GM12878 (cell line): ENCODE measurements around the gene HERC6. TPM values are rescaled to one million over a fixed set of nuclear protein-coding genes. Genes with fewer than 3 reads are reported as not detected.

Experiments
- CREM ChIP-seq: IDR thresholded peaks from 2 replicates; pipeline ENCODE4 v1.6.1; 2014; ENCODE audit warnings: antibody characterized with exemption, low read depth
- NBN ChIP-seq: fragments of 450-650 bp; IDR thresholded peaks from 2 replicates; pipeline ENCODE4 v1.6.1; 2016
- RAD21 ChIP-seq: IDR thresholded peaks from 2 replicates; pipeline ENCODE4 v1.6.1; 2011; ENCODE audit warnings: mild to moderate bottlenecking, low read depth, low read length, moderate library complexity; ENCODE audit not compliant: insufficient read depth
- RB1 ChIP-seq: fragments of 450-650 bp; formaldehyde crosslinking; IDR thresholded peaks from 2 replicates; pipeline ENCODE4 v1.6.1; 2017; ENCODE audit warnings: mild to moderate bottlenecking, borderline replicate concordance
- RUNX3 ChIP-seq: IDR thresholded peaks from 2 replicates; pipeline ENCODE4 v1.6.1; 2012; ENCODE audit warnings: low read length, inconsistent platforms
- TAF1 ChIP-seq: IDR thresholded peaks from 2 replicates; pipeline ENCODE4 v1.6.1; 2011; ENCODE audit warnings: mild to moderate bottlenecking, low read depth, low read length, borderline replicate concordance
- TCF12 ChIP-seq: IDR thresholded peaks from 2 replicates; pipeline ENCODE4 v1.6.1; 2011; ENCODE audit warnings: low read depth, mild to moderate bottlenecking, low read length
- YBX1 ChIP-seq: fragments of 450-650 bp; IDR thresholded peaks from 2 replicates; pipeline ENCODE4 v1.6.1; 2016; ENCODE audit warnings: antibody characterized with exemption
- ZBED1 ChIP-seq: IDR thresholded peaks from 2 replicates; pipeline ENCODE4 v1.6.1; 2016; ENCODE audit warnings: borderline replicate concordance
- polyA plus RNA-seq, 11 experiments: library from polyadenylated mRNA; depleted of rRNA in 4 of 11; unstranded in 6 of 11; stranded (reverse) in 5 of 11; fragments of >200 nt; fragmentation: Nextera tagmentation in 4 of 11; fragmentation: Illumina TruSeq in 1 of 11; extraction: Ambion mirVana in 4 of 11; extraction: Trizol in 1 of 11; gene quantifications; 1 replicate in 1 of 11; 2 replicates in 10 of 11; pipeline versions ENCODE4 v1.2.1 to v1.2.3, GENCODE V29; 2011 to 2016; ENCODE audit warnings: inconsistent platforms in 2 of 11, missing spikeins in 2 of 11, low read depth in 1 of 11
- total RNA-seq, 4 experiments: library from RNA; depleted of rRNA in 3 of 4; stranded (reverse); fragments of >200 nt in 3 of 4; fragmentation: Illumina TruSeq in 1 of 4; extraction: Trizol in 1 of 4; gene quantifications; 2 replicates each; pipeline versions ENCODE4 v1.2.1 to v1.2.3, GENCODE V29; 2013 to 2021
- TF ChIP-seq, protein P1 (sequence below): IDR thresholded peaks from 2 replicates; pipeline ENCODE4 v1.6.1; 2011; ENCODE audit warnings: mild to moderate bottlenecking, low read depth, low read length, moderate library complexity; ENCODE audit not compliant: insufficient replicate concordance
- TF ChIP-seq, protein P2 (sequence below): fragments of 450-650 bp; IDR thresholded peaks from 2 replicates; pipeline ENCODE4 v1.6.1; 2017; ENCODE audit warnings: mild to moderate bottlenecking, low read depth, inconsistent platforms; ENCODE audit not compliant: poor library complexity, severe bottlenecking
- TF ChIP-seq, protein P3 (sequence below): IDR thresholded peaks from 2 replicates; pipeline ENCODE4 v1.6.1; 2012; ENCODE audit warnings: low read depth, low read length, improper control_type of control experiment
- TF ChIP-seq, protein P4 (sequence below): fragments of 450-650 bp; formaldehyde crosslinking; IDR thresholded peaks from 2 replicates; pipeline ENCODE4 v1.4.0; 2022; ENCODE audit warnings: mild to moderate bottlenecking, moderate library complexity
- TF ChIP-seq, protein P5 (sequence below): fragments of 450-650 bp; IDR thresholded peaks from 2 replicates; pipeline ENCODE4 v1.6.1; 2017; ENCODE audit warnings: low read depth, mild to moderate bottlenecking, moderate library complexity

HERC6 gene
- total and polyA plus RNA-seq, 10 of the 15 experiments (the other 5 are each of a cell fraction or from before 2014, with no cell fraction given) = 1.7 to 26.4 (median 5.9) TPM

DNA sequence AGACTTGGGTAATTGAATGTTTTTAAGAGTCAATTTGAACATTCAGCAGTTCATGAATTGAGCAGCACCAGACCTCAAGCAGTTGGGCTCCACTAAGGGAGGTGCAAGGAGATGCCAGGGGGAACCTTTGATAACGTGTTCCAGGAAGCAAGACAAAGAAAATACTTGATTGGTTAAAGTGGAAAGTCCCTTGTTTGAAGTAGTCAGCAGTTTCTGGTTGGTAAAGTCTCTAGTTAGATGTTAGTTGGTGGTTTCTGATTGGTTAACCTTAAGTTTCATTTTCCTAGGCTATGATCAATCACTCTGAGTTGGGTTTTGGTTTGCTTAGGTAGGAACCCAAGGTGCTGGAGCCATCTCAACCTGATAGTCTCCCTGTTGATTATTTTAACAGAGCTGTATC is 4.0 kb downstream of the HERC6 start (continued):
- TF ChIP-seq, protein P1, sequence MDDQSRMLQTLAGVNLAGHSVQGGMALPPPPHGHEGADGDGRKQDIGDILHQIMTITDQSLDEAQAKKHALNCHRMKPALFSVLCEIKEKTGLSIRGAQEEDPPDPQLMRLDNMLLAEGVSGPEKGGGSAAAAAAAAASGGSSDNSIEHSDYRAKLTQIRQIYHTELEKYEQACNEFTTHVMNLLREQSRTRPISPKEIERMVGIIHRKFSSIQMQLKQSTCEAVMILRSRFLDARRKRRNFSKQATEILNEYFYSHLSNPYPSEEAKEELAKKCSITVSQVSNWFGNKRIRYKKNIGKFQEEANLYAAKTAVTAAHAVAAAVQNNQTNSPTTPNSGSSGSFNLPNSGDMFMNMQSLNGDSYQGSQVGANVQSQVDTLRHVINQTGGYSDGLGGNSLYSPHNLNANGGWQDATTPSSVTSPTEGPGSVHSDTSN = no peak
- TF ChIP-seq RB1 (no peak), TAF1 (no peak), ZBED1 (no peak), YBX1 (no peak), CREM (no peak), RUNX3 (peak; percentile 66), NBN (peak; percentile 17; the same call in 1 of the 2 replicates), RAD21 (no peak), TCF12 (no peak)
- TF ChIP-seq, protein P2, sequence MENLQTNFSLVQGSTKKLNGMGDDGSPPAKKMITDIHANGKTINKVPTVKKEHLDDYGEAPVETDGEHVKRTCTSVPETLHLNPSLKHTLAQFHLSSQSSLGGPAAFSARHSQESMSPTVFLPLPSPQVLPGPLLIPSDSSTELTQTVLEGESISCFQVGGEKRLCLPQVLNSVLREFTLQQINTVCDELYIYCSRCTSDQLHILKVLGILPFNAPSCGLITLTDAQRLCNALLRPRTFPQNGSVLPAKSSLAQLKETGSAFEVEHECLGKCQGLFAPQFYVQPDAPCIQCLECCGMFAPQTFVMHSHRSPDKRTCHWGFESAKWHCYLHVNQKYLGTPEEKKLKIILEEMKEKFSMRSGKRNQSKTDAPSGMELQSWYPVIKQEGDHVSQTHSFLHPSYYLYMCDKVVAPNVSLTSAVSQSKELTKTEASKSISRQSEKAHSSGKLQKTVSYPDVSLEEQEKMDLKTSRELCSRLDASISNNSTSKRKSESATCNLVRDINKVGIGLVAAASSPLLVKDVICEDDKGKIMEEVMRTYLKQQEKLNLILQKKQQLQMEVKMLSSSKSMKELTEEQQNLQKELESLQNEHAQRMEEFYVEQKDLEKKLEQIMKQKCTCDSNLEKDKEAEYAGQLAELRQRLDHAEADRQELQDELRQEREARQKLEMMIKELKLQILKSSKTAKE = no peak
- TF ChIP-seq, protein P3, sequence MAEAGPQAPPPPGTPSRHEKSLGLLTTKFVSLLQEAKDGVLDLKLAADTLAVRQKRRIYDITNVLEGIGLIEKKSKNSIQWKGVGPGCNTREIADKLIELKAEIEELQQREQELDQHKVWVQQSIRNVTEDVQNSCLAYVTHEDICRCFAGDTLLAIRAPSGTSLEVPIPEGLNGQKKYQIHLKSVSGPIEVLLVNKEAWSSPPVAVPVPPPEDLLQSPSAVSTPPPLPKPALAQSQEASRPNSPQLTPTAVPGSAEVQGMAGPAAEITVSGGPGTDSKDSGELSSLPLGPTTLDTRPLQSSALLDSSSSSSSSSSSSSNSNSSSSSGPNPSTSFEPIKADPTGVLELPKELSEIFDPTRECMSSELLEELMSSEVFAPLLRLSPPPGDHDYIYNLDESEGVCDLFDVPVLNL = no peak
- TF ChIP-seq, protein P4, sequence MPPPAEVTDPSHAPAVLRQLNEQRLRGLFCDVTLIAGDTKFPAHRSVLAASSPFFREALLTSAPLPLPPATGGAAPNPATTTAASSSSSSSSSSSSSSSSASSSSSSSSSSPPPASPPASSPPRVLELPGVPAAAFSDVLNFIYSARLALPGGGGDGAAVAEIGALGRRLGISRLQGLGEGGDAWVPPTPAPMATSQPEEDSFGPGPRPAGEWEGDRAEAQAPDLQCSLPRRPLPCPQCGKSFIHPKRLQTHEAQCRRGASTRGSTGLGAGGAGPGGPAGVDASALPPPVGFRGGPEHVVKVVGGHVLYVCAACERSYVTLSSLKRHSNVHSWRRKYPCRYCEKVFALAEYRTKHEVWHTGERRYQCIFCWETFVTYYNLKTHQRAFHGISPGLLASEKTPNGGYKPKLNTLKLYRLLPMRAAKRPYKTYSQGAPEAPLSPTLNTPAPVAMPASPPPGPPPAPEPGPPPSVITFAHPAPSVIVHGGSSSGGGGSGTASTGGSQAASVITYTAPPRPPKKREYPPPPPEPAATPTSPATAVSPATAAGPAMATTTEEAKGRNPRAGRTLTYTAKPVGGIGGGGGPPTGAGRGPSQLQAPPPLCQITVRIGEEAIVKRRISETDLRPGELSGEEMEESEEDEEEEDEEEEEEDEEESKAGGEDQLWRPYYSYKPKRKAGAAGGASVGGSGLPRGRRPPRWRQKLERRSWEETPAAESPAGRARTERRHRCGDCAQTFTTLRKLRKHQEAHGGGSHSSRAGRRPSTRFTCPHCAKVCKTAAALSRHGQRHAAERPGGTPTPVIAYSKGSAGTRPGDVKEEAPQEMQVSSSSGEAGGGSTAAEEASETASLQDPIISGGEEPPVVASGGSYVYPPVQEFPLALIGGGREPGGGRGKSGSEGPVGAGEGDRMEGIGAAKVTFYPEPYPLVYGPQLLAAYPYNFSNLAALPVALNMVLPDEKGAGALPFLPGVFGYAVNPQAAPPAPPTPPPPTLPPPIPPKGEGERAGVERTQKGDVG (CRISPR knock-in tag) = no peak
- TF ChIP-seq, protein P5, sequence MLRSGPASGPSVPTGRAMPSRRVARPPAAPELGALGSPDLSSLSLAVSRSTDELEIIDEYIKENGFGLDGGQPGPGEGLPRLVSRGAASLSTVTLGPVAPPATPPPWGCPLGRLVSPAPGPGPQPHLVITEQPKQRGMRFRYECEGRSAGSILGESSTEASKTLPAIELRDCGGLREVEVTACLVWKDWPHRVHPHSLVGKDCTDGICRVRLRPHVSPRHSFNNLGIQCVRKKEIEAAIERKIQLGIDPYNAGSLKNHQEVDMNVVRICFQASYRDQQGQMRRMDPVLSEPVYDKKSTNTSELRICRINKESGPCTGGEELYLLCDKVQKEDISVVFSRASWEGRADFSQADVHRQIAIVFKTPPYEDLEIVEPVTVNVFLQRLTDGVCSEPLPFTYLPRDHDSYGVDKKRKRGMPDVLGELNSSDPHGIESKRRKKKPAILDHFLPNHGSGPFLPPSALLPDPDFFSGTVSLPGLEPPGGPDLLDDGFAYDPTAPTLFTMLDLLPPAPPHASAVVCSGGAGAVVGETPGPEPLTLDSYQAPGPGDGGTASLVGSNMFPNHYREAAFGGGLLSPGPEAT = peak; percentile 84
- TF ChIP-seq, all 136 proteins: peak for 20
